CD4-positive, alpha-beta memory T cell (primary cell): Measurements from ENCODE around the gene P3H2. TPM values are rescaled to one million over a fixed set of nuclear protein-coding genes. Genes with fewer than 3 reads are reported as not detected.

Source experiments
- CTCF ChIA-PET: fragments of 350-600 bp; sonication (Branson Sonifier 250); formaldehyde crosslinking; loops from one replicate; lab custom pipeline; 2021; ENCODE audit warnings: inconsistent platforms; ENCODE audit not compliant: partially characterized antibody; lab: Charles Lee
- POLR2A ChIA-PET: fragments of 350-600 bp; sonication (Branson Sonifier 250); formaldehyde crosslinking; loops from one replicate; lab custom pipeline; 2021; ENCODE audit not compliant: partially characterized antibody; lab: Charles Lee
- DNase-seq, 5 donors: peaks; one replicate each; pipeline versions ENCODE4 v3.0.0 to v3.0.0-alpha.2; 2020 to 2022; ENCODE audit warnings: mixed read lengths in 1 of 5
- H3K27ac ChIP-seq: one replicate; pipeline ENCODE4 v1.7.0; 2013; ENCODE audit warnings: low read depth, low read length
- H3K27me3 ChIP-seq: 2 replicates; pipeline ENCODE4 v1.7.0; 2013; ENCODE audit warnings: mild to moderate bottlenecking, low read length, moderate library complexity; ENCODE audit not compliant: insufficient read depth
- H3K36me3 ChIP-seq: 2 replicates; pipeline ENCODE4 v1.7.0; 2013; ENCODE audit warnings: mild to moderate bottlenecking, low read length, moderate library complexity; ENCODE audit not compliant: insufficient read depth
- H3K4me1 ChIP-seq: 2 replicates; pipeline ENCODE4 v1.7.0; 2013; ENCODE audit warnings: mild to moderate bottlenecking, low read length, moderate library complexity; ENCODE audit not compliant: insufficient read depth
- H3K4me3 ChIP-seq, 2 donors: one replicate each; pipeline ENCODE4 v1.7.0; 2013; ENCODE audit warnings: low read length in 2 of 2, mild to moderate bottlenecking in 1 of 2
- H3K9me3 ChIP-seq, 2 donors: one replicate each; pipeline ENCODE4 v1.7.0; 2013; ENCODE audit warnings: low read length in 2 of 2, control low read depth in 1 of 2; ENCODE audit not compliant: control insufficient read depth in 1 of 2
- H3K27ac Mint-ChIP-seq, 7 donors: one replicate each; pipeline ENCODE4 v1.8.0; 2020 to 2021; ENCODE audit warnings: mixed read lengths in 7 of 7, mild to moderate bottlenecking in 6 of 7, inconsistent platforms in 3 of 7, moderate library complexity in 3 of 7
- H3K27me3 Mint-ChIP-seq, 2 donors: one replicate each; pipeline ENCODE4 v1.8.0; 2020 to 2021; ENCODE audit warnings: mixed read lengths in 2 of 2
- H3K36me3 Mint-ChIP-seq, 2 donors: one replicate each; pipeline ENCODE4 v1.8.0; 2020 to 2021; ENCODE audit warnings: mixed read lengths in 2 of 2, inconsistent platforms in 1 of 2, mild to moderate bottlenecking in 1 of 2
- H3K4me1 Mint-ChIP-seq, 4 donors: one replicate each; pipeline ENCODE4 v1.8.0; 2020 to 2021; ENCODE audit warnings: mixed read lengths in 4 of 4, mild to moderate bottlenecking in 1 of 4
- H3K4me3 Mint-ChIP-seq, 8 donors: one replicate each; pipeline ENCODE4 v1.8.0; 2020 to 2021; ENCODE audit warnings: mixed read lengths in 8 of 8, mild to moderate bottlenecking in 7 of 8, moderate library complexity in 6 of 8, inconsistent platforms in 3 of 8
- H3K9me3 Mint-ChIP-seq, 8 donors: one replicate each; pipeline ENCODE4 v1.8.0; 2020 to 2021; ENCODE audit warnings: mixed read lengths in 8 of 8, mild to moderate bottlenecking in 5 of 8, inconsistent platforms in 3 of 8, moderate library complexity in 1 of 8
- intact Hi-C: fragments of 100-400 bp; cut with micrococcal nuclease; formaldehyde crosslinking; loops from one replicate; pipeline ENCODE4 v1.15.1; 2023
- polyA plus RNA-seq, 2 donors: library from polyadenylated mRNA; unstranded; fragments of 300-500 nt; fragmentation: Illumina TruSeq; gene quantifications; one replicate each; pipeline ENCODE4 v1.2.3, GENCODE V29; 2021
- total RNA-seq, 2 experiments: library from RNA; stranded (reverse); gene quantifications; one replicate each; pipeline ENCODE4 v1.2.3, GENCODE V29; 2021

The P3H2 gene
- total and polyA plus RNA-seq, 4 experiments from 2014 or later: not detected

DNA sequence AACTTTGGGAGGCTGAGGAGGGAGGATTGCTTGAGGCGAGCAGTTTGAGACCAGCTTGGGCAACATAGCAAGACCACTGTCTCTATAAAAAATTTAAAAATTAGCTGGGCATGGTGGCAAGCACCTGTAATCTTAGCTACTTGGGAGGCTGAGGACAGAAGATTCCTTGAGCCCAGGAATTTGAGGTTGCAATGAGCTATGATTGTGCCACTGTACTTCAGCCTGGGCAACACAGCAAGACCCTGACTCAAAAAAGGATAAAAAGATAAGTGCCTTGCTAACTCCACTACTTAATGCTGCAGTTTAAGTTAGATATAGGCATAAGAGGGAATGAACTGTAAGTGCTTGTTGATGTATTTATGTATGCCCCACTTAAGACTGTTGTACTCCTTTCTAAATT lies 102.2 kb downstream of the P3H2 start:
- Histone ChIP-seq H3K27ac (no peak overlapping the region), H3K4me3 (no peak overlapping the region), H3K4me1 (no peaks in the 10 kb centered on the region), H3K27me3 (no peaks in the 10 kb centered on the region), H3K36me3 (no peaks in the 10 kb centered on the region), H3K9me3 (no peaks in the 10 kb centered on the region)
- Mint-ChIP-seq H3K4me1 (no peaks in the 10 kb centered on the region), H3K36me3 (no peaks in the 10 kb centered on the region), H3K9me3 (no peaks in the 10 kb centered on the region), H3K4me3 (no peak overlapping the region), H3K27ac (no peak overlapping the region), H3K27me3 (peaks cover 6 to 9% of the 10 kb centered on the region in 2 donors)
- DNase-seq: no peak
- ChIA-PET CTCF (no interaction called here), POLR2A (no interaction called here)
- intact Hi-C loops: no loop called here

DNA sequence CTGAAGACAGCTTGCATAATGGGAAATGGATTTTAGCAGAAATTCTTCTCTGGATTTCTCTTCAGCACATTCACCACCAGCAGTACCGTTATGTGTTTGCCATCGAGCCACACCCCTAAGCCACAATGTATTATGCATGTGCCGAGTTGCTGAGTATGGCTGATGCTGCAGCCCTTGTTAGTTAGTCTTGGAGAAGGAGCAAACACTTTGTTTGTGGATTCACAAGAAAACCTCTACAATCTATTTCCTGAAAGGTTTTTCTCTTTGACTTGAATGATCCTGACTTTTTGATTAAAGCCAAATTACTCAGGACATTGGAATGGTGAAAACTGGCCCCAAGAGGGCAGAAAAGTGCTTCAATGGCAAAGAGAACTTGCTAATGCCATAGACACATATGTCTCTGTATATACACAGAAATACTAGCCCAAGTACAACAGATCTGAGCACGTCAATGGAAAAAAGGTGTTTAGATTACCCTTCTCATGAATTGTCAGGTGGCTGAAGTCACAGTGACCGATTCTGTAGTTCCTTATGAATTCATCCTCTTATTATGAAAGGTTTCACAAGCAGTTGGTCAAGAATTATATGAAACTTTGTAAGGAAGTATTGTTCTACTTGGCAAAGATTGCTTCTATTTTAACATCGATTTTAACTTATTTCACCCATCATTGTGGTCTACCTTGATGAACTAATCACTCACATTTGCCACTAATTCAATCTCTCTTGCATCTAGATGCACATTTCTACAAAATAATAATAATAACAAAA lies 103.0 kb downstream of the P3H2 start:
- DNase-seq: no peak
- intact Hi-C loops: no loop called here
- no peaks in the 10 kb centered on the region for H3K9me3 ChIP-seq
- Mint-ChIP-seq H3K36me3 (no peaks in the 10 kb centered on the region), H3K9me3 (no peaks in the 10 kb centered on the region), H3K4me1 (no peaks in the 10 kb centered on the region), H3K27ac (no peak overlapping the region), H3K4me3 (no peak overlapping the region), H3K27me3 (peaks cover 4% of the 10 kb centered on the region in 2 donors)
- no peak overlapping the region for H3K4me3 ChIP-seq
- ChIA-PET POLR2A (no interaction called here), CTCF (no interaction called here)
- H3K4me1 ChIP-seq: no peaks in the 10 kb centered on the region
- no peaks in the 10 kb centered on the region for H3K27me3 ChIP-seq
- H3K27ac ChIP-seq: no peak overlapping the region
- no peaks in the 10 kb centered on the region for H3K36me3 ChIP-seq

DNA sequence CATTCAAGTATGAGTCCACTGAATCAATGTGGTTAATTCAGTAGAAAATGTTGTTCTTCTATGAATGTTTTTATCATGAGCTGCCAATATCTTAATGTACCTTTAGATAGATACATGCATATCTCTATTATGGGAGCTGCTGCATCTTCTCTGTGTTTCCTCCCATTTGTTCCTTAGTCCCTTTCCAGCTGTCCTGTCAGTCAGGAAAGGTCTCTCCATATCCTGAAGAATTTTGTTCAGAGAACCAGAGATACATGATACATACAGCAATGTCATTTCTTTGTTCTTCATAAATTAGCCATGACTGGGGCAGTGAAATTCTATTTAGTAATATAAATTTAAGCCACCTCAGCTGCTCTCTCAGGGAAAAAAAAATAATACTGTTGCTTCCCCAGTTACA lies 103.7 kb downstream of the P3H2 start:
- peaks cover 4 to 8% of the 10 kb centered on the region in 2 donors for H3K27me3 Mint-ChIP-seq
- H3K4me1 ChIP-seq: no peaks in the 10 kb centered on the region
- H3K4me3 ChIP-seq: no peak overlapping the region
- no peak overlapping the region for H3K27ac Mint-ChIP-seq
- CTCF ChIA-PET: no interaction called here
- no peaks in the 10 kb centered on the region for H3K9me3 Mint-ChIP-seq
- no peaks in the 10 kb centered on the region for H3K27me3 ChIP-seq
- H3K36me3 ChIP-seq: no peaks in the 10 kb centered on the region
- no peaks in the 10 kb centered on the region for H3K36me3 Mint-ChIP-seq
- H3K9me3 ChIP-seq: no peaks in the 10 kb centered on the region
- no peaks in the 10 kb centered on the region for H3K4me1 Mint-ChIP-seq
- H3K27ac ChIP-seq: no peak overlapping the region
- no peak overlapping the region for H3K4me3 Mint-ChIP-seq
- POLR2A ChIA-PET: no interaction called here
- no peak for DNase-seq
- intact Hi-C loops: no loop called here

DNA sequence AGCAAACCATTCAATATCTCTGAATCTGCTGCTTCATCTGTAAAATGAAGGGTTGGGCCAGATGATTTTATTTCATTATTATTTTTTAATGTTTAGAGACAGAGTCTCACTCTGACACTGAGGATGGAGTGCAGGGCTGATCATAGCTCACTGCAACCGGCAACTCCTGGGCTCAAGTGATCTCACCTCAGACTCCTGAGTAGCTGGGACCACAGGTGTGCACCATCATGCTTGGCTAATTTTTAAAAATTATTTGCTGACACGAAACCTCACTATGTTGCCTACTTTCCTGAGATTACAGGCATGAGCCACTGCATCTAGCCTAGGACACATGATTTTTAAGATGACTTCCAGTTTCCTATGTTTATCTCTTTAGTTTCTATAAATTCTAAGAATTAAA lies 105.8 kb downstream of the P3H2 start:
- H3K4me3 Mint-ChIP-seq: no peak overlapping the region

DNA sequence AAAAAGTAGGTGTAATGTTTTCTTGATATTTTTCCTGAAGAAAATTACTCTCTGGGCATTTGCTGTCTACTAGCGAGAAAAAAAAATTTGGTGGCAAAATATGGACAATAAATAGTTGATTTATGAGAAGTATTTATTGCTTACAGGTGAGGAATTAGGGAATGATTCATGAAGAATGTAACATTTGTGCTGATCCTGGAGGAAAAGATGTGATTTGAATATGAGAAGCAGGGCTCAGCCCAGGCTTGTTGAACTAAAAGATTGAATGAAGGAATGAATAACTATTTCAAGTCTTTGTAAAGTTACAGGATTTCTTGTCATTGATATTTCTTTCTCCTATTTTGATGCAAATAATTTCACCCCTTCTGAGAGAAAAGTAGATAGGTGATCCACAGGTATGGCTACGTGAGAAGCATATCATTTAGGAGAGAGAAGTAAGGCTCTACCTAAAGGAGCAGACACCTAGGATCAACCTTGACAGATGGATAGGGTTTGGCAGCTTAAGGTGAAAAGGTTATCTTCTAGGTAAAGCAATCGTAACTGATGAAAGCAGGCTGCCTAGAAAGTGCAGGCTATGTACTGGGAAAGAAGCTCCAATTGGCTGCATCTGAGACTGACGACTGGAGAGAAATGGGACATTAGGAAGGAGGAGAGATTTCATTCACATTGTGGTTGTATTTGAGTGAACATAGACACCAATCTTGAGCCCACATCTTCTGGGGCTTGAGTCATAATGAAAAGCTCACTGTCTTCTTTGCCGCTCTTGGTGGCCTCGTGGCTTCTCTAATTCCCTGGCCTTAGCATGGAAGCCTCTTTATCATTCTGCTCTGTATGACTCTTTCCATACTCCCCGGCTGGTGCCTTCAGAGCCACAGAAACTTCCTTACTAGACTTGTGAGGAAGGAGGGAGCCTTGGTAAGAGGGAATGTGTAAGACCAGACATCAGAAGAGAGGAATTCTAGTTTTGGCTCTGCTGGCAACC lies 106.5 kb downstream of the P3H2 start:
- H3K27me3 Mint-ChIP-seq: peaks cover 4 to 8% of the 10 kb centered on the region in 2 donors
- POLR2A ChIA-PET: no interaction called here

More for the DNA sequence above, 105.8 kb downstream of the P3H2 start:
- Mint-ChIP-seq H3K36me3 (no peaks in the 10 kb centered on the region), H3K27ac (no peak overlapping the region), H3K27me3 (peaks cover 4 to 8% of the 10 kb centered on the region in 2 donors), H3K4me1 (no peaks in the 10 kb centered on the region), H3K9me3 (no peaks in the 10 kb centered on the region)
- CTCF ChIA-PET: no interaction called here
- no peaks in the 10 kb centered on the region for H3K36me3 ChIP-seq
- H3K4me1 ChIP-seq: no peaks in the 10 kb centered on the region
- H3K27me3 ChIP-seq: no peaks in the 10 kb centered on the region
- intact Hi-C loops: no loop called here
- H3K4me3 ChIP-seq: no peak overlapping the region
- DNase-seq: no peak
- POLR2A ChIA-PET: no interaction called here
- no peaks in the 10 kb centered on the region for H3K9me3 ChIP-seq
- H3K27ac ChIP-seq: no peak overlapping the region

DNA sequence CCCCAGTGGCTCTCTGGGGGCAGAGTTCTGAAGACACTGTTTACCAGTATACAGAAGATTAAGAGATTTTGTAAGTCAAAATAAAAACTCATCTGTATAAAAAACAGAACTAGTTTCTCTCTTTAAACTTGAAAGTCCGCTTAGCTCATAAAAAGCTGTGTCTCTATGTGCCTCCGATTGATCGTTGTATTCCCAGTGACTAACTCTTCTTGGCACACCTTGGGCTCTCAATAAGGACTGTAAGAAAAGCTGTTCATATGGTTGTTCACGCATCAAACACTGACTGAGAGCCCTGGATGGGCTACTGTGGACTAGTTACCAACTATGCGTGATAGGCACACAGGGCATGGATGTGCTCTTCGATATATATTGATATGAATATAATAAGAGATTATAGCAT lies 107.9 kb downstream of the P3H2 start:
- ChIA-PET POLR2A (no interaction called here), CTCF (interaction anchor here (1.3 kb wide), 1 partner anchor 12 kb away, joined by 4 read pairs; no protein-coding TSS in a partner anchor)
- no peak overlapping the region for H3K4me3 ChIP-seq
- H3K27ac Mint-ChIP-seq: no peak overlapping the region
- no peak overlapping the region for H3K27ac ChIP-seq
- no peak overlapping the region for H3K4me3 Mint-ChIP-seq
- H3K36me3 Mint-ChIP-seq: no peaks in the 10 kb centered on the region
- no peak for DNase-seq
- H3K27me3 Mint-ChIP-seq: peaks cover 3 to 7% of the 10 kb centered on the region in 2 donors
- H3K4me1 ChIP-seq: no peaks in the 10 kb centered on the region
- no peaks in the 10 kb centered on the region for H3K9me3 ChIP-seq
- H3K4me1 Mint-ChIP-seq: no peaks in the 10 kb centered on the region
- H3K36me3 ChIP-seq: no peaks in the 10 kb centered on the region
- intact Hi-C loops: no loop called here
- no peaks in the 10 kb centered on the region for H3K27me3 ChIP-seq
- no peaks in the 10 kb centered on the region for H3K9me3 Mint-ChIP-seq

More for the DNA sequence above, 106.5 kb downstream of the P3H2 start:
- Mint-ChIP-seq H3K27ac (peak overlapping the region in 1 of 7 donors; percentile 9), H3K4me1 (no peaks in the 10 kb centered on the region), H3K9me3 (no peaks in the 10 kb centered on the region), H3K4me3 (no peak overlapping the region), H3K36me3 (no peaks in the 10 kb centered on the region)
- no peak for DNase-seq
- no peak overlapping the region for H3K4me3 ChIP-seq
- no peak overlapping the region for H3K27ac ChIP-seq
- H3K9me3 ChIP-seq: no peaks in the 10 kb centered on the region
- intact Hi-C loops: no loop called here
- H3K4me1 ChIP-seq: no peaks in the 10 kb centered on the region
- H3K27me3 ChIP-seq: no peaks in the 10 kb centered on the region
- CTCF ChIA-PET: no interaction called here
- no peaks in the 10 kb centered on the region for H3K36me3 ChIP-seq

DNA sequence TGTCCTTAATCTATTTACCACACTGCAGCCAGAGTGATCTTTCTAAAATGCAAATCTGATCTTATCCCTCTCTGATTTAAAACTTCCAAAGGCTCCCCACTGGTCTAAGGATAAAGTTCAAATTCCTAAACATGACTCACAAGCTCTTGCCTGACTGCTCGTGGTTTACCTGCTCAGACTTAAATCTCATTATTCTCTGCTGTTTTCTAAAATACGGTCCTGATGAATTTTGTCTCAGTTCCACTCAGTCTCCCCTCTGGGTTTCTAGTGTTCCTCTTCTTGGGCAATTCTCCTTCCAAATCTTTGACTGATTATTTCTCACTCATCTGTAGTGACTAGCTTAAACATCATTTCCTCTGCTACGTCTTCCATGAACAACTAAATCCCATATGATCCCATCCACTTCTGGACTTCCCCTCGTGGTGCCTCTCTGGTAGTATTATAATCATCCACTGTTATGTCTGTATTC lies 108.3 kb downstream of the P3H2 start:
- no peaks in the 10 kb centered on the region for H3K36me3 ChIP-seq
- no peak overlapping the region for H3K27ac ChIP-seq
- no peak for DNase-seq
- ChIA-PET POLR2A (no interaction called here), CTCF (interaction anchor here (1.3 kb wide), 1 partner anchor 13 kb away, joined by 4 read pairs; no protein-coding TSS in a partner anchor)
- intact Hi-C loops: no loop called here
- H3K9me3 Mint-ChIP-seq: no peaks in the 10 kb centered on the region
- no peaks in the 10 kb centered on the region for H3K27me3 ChIP-seq
- H3K4me3 ChIP-seq: no peak overlapping the region
- no peak overlapping the region for H3K27ac Mint-ChIP-seq
- H3K4me3 Mint-ChIP-seq: no peak overlapping the region
- no peaks in the 10 kb centered on the region for H3K4me1 ChIP-seq
- H3K9me3 ChIP-seq: no peaks in the 10 kb centered on the region
- peaks cover 2 to 6% of the 10 kb centered on the region in 2 donors for H3K27me3 Mint-ChIP-seq
- H3K4me1 Mint-ChIP-seq: no peaks in the 10 kb centered on the region
- H3K36me3 Mint-ChIP-seq: no peaks in the 10 kb centered on the region
